ENCODE data around the gene CA9. TPM values are rescaled to one million over a fixed set of nuclear protein-coding genes. Genes with fewer than 3 reads are reported as not detected.

CA9 gene
- total RNA-seq, 1 experiment from 2014 or later: 6.6 TPM

DNA sequence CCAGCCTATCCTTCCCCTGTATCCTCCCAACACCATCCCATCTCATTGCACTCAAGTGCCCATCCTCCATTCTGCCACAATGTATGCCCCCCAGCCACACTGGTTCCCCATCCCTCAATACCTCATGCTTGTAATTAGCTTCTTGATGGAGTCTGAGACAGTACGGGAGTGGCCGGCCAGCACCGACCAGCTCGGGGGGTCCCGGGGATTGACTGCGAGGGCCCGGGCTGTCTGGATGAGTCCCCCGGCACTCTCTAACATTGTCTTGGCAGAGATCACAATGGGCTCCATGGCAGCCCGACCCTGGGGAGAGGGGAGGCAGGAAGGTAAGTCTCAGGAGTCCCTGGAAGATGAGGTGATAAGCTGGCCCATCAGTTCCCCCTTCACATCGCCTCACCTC lies 33.2 kb downstream of the CA9 start:
- no peak overlapping the region for H3K27ac ChIP-seq
- H3K79me2 ChIP-seq (ENCODE audit: low read depth): no peaks in the 10 kb centered on the region
- peaks cover 9% of the 10 kb centered on the region for H3K4me1 ChIP-seq (replicated peaks; ENCODE audit: insufficient read depth)
- POLR2A ChIA-PET (ENCODE audit: unreplicated experiment): no interaction called here
- no peak for TF ChIP-seq EZH2 (IDR thresholded peaks at IDR 0.05; ENCODE audit: low read depth)
- TF ChIP-seq, protein P1, sequence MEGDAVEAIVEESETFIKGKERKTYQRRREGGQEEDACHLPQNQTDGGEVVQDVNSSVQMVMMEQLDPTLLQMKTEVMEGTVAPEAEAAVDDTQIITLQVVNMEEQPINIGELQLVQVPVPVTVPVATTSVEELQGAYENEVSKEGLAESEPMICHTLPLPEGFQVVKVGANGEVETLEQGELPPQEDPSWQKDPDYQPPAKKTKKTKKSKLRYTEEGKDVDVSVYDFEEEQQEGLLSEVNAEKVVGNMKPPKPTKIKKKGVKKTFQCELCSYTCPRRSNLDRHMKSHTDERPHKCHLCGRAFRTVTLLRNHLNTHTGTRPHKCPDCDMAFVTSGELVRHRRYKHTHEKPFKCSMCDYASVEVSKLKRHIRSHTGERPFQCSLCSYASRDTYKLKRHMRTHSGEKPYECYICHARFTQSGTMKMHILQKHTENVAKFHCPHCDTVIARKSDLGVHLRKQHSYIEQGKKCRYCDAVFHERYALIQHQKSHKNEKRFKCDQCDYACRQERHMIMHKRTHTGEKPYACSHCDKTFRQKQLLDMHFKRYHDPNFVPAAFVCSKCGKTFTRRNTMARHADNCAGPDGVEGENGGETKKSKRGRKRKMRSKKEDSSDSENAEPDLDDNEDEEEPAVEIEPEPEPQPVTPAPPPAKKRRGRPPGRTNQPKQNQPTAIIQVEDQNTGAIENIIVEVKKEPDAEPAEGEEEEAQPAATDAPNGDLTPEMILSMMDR (conservative IDR thresholded peaks at IDR 0.05): no peak
- no peaks in the 10 kb centered on the region for H3K36me3 ChIP-seq (ENCODE audit: low read depth)
- H2AFZ ChIP-seq: no peak overlapping the region
- intact Hi-C loops (cut with micrococcal nuclease; ENCODE audit: unreplicated experiment): no loop called here
- no peaks in the 10 kb centered on the region for H3K9me3 ChIP-seq (ENCODE audit: insufficient read depth, low read depth)
- no peaks in the 10 kb centered on the region for H4K20me1 ChIP-seq (ENCODE audit: insufficient read depth)
- no peak overlapping the region for H3K4me3 ChIP-seq
- no peak for DNase-seq
- CTCF ChIA-PET: interaction anchor here (0.6 kb wide), 1 partner anchor 30 kb away, joined by 13 read pairs; no protein-coding TSS in a partner anchor
- H3K4me2 ChIP-seq: no peak overlapping the region
- BruUV-seq (replicated peaks): no TSS peak
- H3K27me3 ChIP-seq (ENCODE audit: insufficient read depth, low read depth): no peaks in the 10 kb centered on the region
- H3K9me2 ChIP-seq (ENCODE audit: insufficient read depth): no peaks in the 10 kb centered on the region
- H3F3A ChIP-seq (ENCODE audit: insufficient read depth, low read depth): peaks cover 8% of the 10 kb centered on the region; the same call in 1 of the 2 replicates

DNA sequence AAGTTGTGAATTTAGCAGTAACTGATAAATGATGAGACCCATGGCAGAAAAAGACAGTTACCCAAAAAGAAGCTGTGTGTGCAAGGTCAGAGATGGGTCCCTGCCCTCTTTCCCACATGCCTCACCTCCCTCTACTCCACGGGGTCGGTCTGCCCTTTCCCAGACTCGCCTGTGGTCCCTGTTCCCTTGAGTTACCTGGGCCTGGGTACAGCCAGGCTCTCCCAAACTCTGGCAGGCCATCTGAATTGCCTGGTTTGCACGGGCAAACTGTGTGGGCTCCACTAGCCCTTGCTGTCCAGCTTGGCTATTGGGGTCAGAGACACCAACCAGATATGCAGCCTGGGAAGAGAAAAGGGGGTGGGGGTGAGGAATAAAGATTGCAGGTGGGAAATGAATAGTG lies 34.4 kb downstream of the CA9 start:
- Histone ChIP-seq H3K4me1 (replicated peaks; ENCODE audit: insufficient read depth) (peaks cover 21% of the 10 kb centered on the region), H3K27me3 (ENCODE audit: insufficient read depth, low read depth) (no peaks in the 10 kb centered on the region), H3K4me2 (no peak overlapping the region), H3K27ac (no peak overlapping the region), H3F3A (ENCODE audit: insufficient read depth, low read depth) (peaks cover 16% of the 10 kb centered on the region), H4K20me1 (ENCODE audit: insufficient read depth) (no peaks in the 10 kb centered on the region), H3K79me2 (ENCODE audit: low read depth) (no peaks in the 10 kb centered on the region), H3K36me3 (ENCODE audit: low read depth) (no peaks in the 10 kb centered on the region), H3K9me2 (ENCODE audit: insufficient read depth) (no peaks in the 10 kb centered on the region), H3K4me3 (no peak overlapping the region), H3K9me3 (ENCODE audit: insufficient read depth, low read depth) (no peaks in the 10 kb centered on the region), H2AFZ (no peak overlapping the region)
- TF ChIP-seq, protein P1 (conservative IDR thresholded peaks at IDR 0.05): no peak
- no peak for TF ChIP-seq EZH2 (IDR thresholded peaks at IDR 0.05; ENCODE audit: low read depth)
- POLR2A ChIA-PET (ENCODE audit: unreplicated experiment): no interaction called here
- intact Hi-C loops (cut with micrococcal nuclease; ENCODE audit: unreplicated experiment): no loop called here
- DNase-seq: no peak
- CTCF ChIA-PET: no interaction called here
- BruUV-seq (replicated peaks): no TSS peak

DNA sequence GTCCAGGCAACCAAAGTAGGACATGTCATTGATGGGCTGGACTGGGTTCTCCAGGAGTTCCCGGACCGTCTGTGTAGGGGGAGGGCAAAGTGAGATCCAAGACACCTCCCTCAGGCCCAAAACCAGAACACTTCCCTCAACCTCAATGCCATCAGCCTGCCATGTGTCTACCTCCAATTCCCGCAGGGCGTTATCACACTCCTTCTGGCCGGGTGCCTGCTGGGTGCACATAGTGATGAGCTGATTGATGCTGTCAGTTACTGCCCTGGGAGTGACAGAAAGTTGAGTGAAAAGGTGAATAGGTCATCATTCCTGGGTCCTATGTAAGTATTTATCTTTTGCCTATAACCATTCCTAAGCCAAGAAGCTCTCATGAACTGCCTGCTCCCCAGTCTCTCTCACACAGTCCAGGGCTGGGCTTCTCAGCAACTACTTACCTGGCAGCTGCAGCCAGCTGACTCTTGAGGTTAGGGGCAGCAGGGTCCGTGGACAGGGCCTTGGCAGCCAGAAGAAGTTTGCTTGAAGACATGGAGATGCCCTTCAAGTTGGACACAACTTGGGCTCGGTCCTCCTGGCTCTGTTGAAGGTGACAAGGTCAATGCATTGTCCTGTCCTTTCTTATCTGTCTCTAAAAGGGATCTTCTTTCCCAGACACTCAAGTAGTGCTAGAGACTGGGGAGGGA lies 37.2 kb downstream of the CA9 start:
- TSS peak; percentile 19 for BruUV-seq (replicated peaks)
- H3K9me3 ChIP-seq (ENCODE audit: insufficient read depth, low read depth): no peaks in the 10 kb centered on the region
- no peaks in the 10 kb centered on the region for H4K20me1 ChIP-seq (ENCODE audit: insufficient read depth)
- H3K27me3 ChIP-seq (ENCODE audit: insufficient read depth, low read depth): no peaks in the 10 kb centered on the region
- H3K27ac ChIP-seq: peak overlapping the region; percentile 59; the same call in 1 of the 2 replicates
- no peaks in the 10 kb centered on the region for H3K79me2 ChIP-seq (ENCODE audit: low read depth)
- no peak for DNase-seq
- no peaks in the 10 kb centered on the region for H3K36me3 ChIP-seq (ENCODE audit: low read depth)
- POLR2A ChIA-PET (ENCODE audit: unreplicated experiment): no interaction called here
- CTCF ChIA-PET: interaction anchor here (0.8 kb wide), 1 partner anchor 20 kb away, joined by 3 read pairs; no protein-coding TSS in a partner anchor
- peaks cover 21% of the 10 kb centered on the region for H3K4me1 ChIP-seq (replicated peaks; ENCODE audit: insufficient read depth)
- H3K4me2 ChIP-seq: no peak overlapping the region
- no peak overlapping the region for H3K4me3 ChIP-seq
- intact Hi-C loops (cut with micrococcal nuclease; ENCODE audit: unreplicated experiment): no loop called here
- no peak overlapping the region for H2AFZ ChIP-seq
- H3F3A ChIP-seq (ENCODE audit: insufficient read depth, low read depth): peaks cover 19% of the 10 kb centered on the region
- no peaks in the 10 kb centered on the region for H3K9me2 ChIP-seq (ENCODE audit: insufficient read depth)
- no peak for TF ChIP-seq EZH2 (IDR thresholded peaks at IDR 0.05; ENCODE audit: low read depth)
- TF ChIP-seq, protein P1 (conservative IDR thresholded peaks at IDR 0.05): no peak
